HepG2 (cell line): Measurements from ENCODE around the gene MPZ. TPM values are rescaled to one million over a fixed set of nuclear protein-coding genes. Genes with fewer than 3 reads are reported as not detected.

Source experiments
- AKNA ChIP-seq: sonication (generic); formaldehyde crosslinking; IDR thresholded peaks from 2 replicates; pipeline ENCODE4 v1.4.0; 2020; ENCODE audit warnings: missing genetic modification reagents, borderline replicate concordance
- ARID4A ChIP-seq: sonication (generic); formaldehyde crosslinking; IDR thresholded peaks from 2 replicates; pipeline ENCODE4 v1.5.0; 2020; ENCODE audit warnings: mild to moderate bottlenecking, missing genetic modification reagents, borderline replicate concordance
- ATF7-NPFF ChIP-seq: sonication (generic); formaldehyde crosslinking; IDR thresholded peaks from 2 replicates; pipeline ENCODE4 v1.8.1; 2023; ENCODE audit warnings: mild to moderate bottlenecking, low read depth, missing genetic modification reagents, moderate library complexity
- ELF4 ChIP-seq: sonication (generic); formaldehyde crosslinking; IDR thresholded peaks from 2 replicates; pipeline ENCODE4 v1.5.0; 2020; ENCODE audit warnings: missing genetic modification reagents, mild to moderate bottlenecking, moderate library complexity, borderline replicate concordance
- FOXO4 ChIP-seq: sonication (generic); formaldehyde crosslinking; conservative IDR thresholded peaks from 2 replicates; pipeline ENCODE4 v1.8.1; 2023; ENCODE audit warnings: missing genetic modification reagents
- IRF1 ChIP-seq: sonication (generic); formaldehyde crosslinking; IDR thresholded peaks from 2 replicates; pipeline ENCODE4 v1.4.0; 2020; ENCODE audit warnings: low read depth, mild to moderate bottlenecking, missing genetic modification reagents
- NR2F2 ChIP-seq: IDR thresholded peaks from 2 replicates; pipeline ENCODE4 v1.6.1; 2012; ENCODE audit warnings: low read depth, inconsistent platforms, borderline replicate concordance
- SP2 ChIP-seq: sonication (generic); formaldehyde crosslinking; IDR thresholded peaks from 2 replicates; pipeline ENCODE4 v1.5.1; 2020; ENCODE audit warnings: mild to moderate bottlenecking, missing genetic modification reagents
- TBX2 ChIP-seq: sonication (generic); formaldehyde crosslinking; IDR thresholded peaks from 2 replicates; pipeline ENCODE4 v1.5.0; 2020; ENCODE audit warnings: missing genetic modification reagents, mild to moderate bottlenecking, borderline replicate concordance
- ZBTB33 ChIP-seq: sonication (generic); formaldehyde crosslinking; IDR thresholded peaks from 2 replicates; pipeline ENCODE4 v1.4.0; 2020; ENCODE audit warnings: missing genetic modification reagents
- ZKSCAN5 ChIP-seq: sonication (generic); formaldehyde crosslinking; IDR thresholded peaks from 2 replicates; pipeline ENCODE4 v1.5.1; 2020; ENCODE audit warnings: mild to moderate bottlenecking, missing genetic modification reagents
- ZNF136 ChIP-seq: sonication (generic); formaldehyde crosslinking; IDR thresholded peaks from 2 replicates; pipeline ENCODE4 v1.8.1; 2022; ENCODE audit warnings: low read depth, mild to moderate bottlenecking, moderate library complexity, missing genetic modification reagents
- ZNF282 ChIP-seq: fragments of 450-650 bp; IDR thresholded peaks from 2 replicates; pipeline ENCODE4 v1.6.1; 2018; ENCODE audit not compliant: partially characterized antibody
- ZNF501 ChIP-seq: sonication (generic); formaldehyde crosslinking; IDR thresholded peaks from 2 replicates; pipeline ENCODE4 v1.5.1; 2020; ENCODE audit warnings: mild to moderate bottlenecking, moderate library complexity, missing genetic modification reagents
- polyA plus RNA-seq, 8 experiments: library from polyadenylated mRNA; depleted of rRNA in 3 of 8; stranded (reverse) in 7 of 8; unstranded in 1 of 8; fragments of >200 nt; fragmentation: Illumina TruSeq in 4 of 8; extraction: Trizol in 4 of 8; gene quantifications; 2 replicates each; pipeline versions ENCODE4 v1.2.1 to v1.2.3, GENCODE V29; 2011 to 2016; ENCODE audit warnings: low read depth in 4 of 8, missing spikeins in 1 of 8, mixed read lengths in 1 of 8; ENCODE audit not compliant: insufficient read depth in 1 of 8
- total RNA-seq, 5 experiments: library from RNA; depleted of rRNA; stranded (reverse); fragments of >200 nt; fragmentation: Illumina TruSeq; extraction: Trizol; gene quantifications; 2 replicates each; pipeline ENCODE4 v1.2.3, GENCODE V29; 2016; ENCODE audit warnings: low read depth in 1 of 5

Gene MPZ
- total and polyA plus RNA-seq, 2 of the 13 experiments (the other 11 are each of a cell fraction or from before 2014, with no cell fraction given): 18.3 to 24.6 TPM

GRCh38 chr1:161314201-161314981 is 4.6 kb upstream of the MPZ start, which contains the start of gene SDHC (continued):
- TF ChIP-seq ARID4A (CRISPR knock-in tag) (peak; percentile 73; the same call in 1 of the 2 replicates), ELF4 (CRISPR knock-in tag) (no peak; the same call in 1 of the 2 replicates), TBX2 (CRISPR knock-in tag) (peak; percentile 68; the same call in 1 of the 2 replicates), SP2 (CRISPR knock-in tag) (peak; percentile 45; the same call in 1 of the 2 replicates), ZKSCAN5 (no peak), ZNF136 (CRISPR knock-in tag) (no peak), NR2F2 (no peak; the same call in 1 of the 2 replicates), AKNA (CRISPR knock-in tag) (no peak), ZNF282 (no peak), ZBTB33 (no peak), ATF7-NPFF (CRISPR knock-in tag) (peak; percentile 77), FOXO4 (CRISPR knock-in tag) (no peak), ZNF501 (CRISPR knock-in tag) (peak; percentile 90), IRF1 (CRISPR knock-in tag) (no peak)
